Body of pancreas (tissue), 4 donors: ENCODE measurements around the gene SETD7.

Source experiments
- POLR2A ChIP-seq, 3 donors: fragments of 450-650 bp; IDR thresholded peaks; one replicate each; pipeline ENCODE4 v1.6.1; 2016; ENCODE audit warnings: antibody characterized with exemption in 3 of 3, mild to moderate bottlenecking in 2 of 3
- TF ChIP-seq, protein P1 (sequence below), 7 experiments: fragments of 450-650 bp in 4 of 7; fragments of 200-600 bp in 3 of 7; sonication (generic) in 3 of 7; IDR thresholded peaks; one replicate each; pipeline ENCODE4 v1.5.1; 2016 to 2019; ENCODE audit warnings: antibody characterized with exemption in 7 of 7

DNA sequence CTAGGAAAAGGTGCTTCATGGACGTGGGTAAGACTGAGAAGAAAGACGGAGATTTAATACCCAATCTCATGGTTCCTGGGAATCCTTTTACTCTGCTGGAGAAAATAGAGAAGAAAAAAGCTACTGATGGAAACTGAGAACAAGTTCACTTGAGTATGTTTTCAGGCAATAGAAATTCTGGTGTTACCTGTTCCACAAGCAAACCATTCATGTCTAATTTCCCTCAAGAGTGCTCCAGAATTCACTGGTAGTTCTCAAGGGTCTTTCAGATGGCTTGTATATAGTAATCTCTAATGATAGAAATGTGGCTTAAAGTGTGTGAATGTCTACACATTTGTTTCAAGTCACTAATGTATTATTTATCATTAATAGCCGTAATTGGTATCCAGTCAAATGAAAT is 22.5 kb downstream of the SETD7 start:
- TF ChIP-seq, protein P1, sequence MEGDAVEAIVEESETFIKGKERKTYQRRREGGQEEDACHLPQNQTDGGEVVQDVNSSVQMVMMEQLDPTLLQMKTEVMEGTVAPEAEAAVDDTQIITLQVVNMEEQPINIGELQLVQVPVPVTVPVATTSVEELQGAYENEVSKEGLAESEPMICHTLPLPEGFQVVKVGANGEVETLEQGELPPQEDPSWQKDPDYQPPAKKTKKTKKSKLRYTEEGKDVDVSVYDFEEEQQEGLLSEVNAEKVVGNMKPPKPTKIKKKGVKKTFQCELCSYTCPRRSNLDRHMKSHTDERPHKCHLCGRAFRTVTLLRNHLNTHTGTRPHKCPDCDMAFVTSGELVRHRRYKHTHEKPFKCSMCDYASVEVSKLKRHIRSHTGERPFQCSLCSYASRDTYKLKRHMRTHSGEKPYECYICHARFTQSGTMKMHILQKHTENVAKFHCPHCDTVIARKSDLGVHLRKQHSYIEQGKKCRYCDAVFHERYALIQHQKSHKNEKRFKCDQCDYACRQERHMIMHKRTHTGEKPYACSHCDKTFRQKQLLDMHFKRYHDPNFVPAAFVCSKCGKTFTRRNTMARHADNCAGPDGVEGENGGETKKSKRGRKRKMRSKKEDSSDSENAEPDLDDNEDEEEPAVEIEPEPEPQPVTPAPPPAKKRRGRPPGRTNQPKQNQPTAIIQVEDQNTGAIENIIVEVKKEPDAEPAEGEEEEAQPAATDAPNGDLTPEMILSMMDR (IDR thresholded peaks at IDR 0.05) = no peak
- no peak for TF ChIP-seq POLR2A (IDR thresholded peaks at IDR 0.05)
